Measurements from ENCODE around the gene GUCA2A.

GUCA2A gene

DNA sequence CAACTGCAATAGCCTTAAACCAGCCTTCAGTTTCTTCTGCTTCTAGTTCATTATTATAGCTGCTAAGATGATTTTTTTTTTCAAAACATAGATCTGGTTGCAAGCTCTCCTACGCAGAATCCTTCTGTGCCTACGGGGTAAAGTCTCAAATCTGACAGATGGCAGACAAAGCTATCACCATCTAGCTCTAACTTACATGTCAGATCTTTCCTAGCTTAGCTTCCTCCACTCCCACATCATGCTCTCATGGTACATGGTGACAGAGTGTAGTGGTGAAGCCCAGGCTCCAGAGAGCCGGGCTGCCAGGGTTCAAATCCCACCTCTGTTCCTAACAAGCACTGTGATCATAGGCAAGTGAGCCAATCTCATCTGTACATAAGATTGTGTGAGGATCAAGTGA, 35.6 kb downstream of the GUCA2A start:
- DNase-seq: no peak

DNA sequence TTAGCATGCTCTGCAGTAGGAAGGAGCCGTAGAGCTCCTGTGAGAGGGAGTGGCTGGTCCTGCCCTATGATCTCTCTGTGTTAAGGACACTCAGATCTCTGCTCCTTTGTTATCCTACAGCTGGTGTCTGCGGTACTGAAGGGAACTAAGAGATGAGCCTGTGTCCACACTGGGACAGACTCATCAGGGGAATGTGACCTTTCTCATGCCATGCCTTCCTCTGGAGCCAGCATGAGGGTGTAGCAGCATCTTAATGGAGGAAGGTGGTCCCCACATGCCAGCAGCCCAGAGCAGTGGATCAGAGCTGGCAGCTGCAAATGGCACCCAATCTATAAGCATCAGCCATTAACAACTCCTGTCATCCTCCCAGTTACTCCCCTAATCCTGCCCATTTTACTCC, 36.0 kb downstream of the GUCA2A start:
- DNase-seq: no peak

DNA sequence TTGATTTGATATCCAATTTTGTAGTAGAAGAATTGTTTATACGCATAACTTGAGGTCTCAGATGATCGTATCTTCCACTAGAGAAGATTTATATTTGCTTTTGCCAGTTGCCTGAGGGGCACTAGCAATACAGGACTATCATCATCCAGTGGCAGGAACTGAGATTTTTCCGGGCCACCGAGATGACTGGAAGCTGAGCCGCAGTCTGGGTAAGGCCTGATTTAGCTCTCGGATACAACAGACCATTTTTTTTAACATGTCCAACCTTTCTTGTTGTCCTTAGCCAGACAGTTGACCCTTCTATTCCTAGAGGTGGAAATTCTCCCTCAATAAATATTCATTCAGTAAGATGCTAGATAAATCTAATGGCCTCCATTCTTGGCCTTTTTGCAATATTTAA, 36.8 kb downstream of the GUCA2A start:
- DNase-seq: no peak

DNA sequence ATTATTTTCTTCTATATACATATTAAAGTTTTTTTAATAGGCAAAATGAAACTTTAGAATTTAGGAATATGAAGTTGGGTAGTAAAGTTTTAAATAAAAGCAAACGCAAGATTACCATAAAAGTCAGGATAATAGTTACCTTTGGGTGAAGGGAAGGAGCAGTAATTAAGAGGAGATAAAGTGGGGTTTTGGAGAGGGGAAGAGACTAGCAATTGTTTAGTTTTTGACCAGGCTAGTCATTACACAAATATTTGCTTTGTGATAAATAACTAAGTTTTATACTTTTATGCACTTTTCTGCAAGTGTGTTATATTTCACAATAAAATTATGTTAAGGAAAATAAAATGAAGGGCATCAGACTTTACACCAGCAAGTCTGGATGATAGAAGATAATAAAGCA, 39.0 kb downstream of the GUCA2A start:
- DNase-seq: no peak

DNA sequence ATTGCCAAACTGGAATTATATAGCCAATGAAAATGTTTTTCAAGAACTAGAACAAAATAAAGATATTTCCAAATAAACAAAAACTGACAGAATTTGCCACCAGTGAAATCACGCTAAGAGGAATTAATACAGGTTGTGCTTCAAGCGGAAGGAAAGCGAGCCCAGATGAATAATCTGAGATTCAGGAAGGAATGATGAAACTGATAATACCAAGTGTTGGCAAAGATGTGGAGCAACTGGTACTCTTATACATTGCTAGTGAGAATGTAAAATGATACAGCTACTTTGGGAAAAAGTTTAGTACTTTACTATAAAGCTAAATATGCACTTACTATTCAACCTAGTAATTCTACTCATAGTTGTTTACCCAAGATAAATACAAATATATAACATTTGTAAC, 42.1 kb downstream of the GUCA2A start:
- DNase-seq: no peak

DNA sequence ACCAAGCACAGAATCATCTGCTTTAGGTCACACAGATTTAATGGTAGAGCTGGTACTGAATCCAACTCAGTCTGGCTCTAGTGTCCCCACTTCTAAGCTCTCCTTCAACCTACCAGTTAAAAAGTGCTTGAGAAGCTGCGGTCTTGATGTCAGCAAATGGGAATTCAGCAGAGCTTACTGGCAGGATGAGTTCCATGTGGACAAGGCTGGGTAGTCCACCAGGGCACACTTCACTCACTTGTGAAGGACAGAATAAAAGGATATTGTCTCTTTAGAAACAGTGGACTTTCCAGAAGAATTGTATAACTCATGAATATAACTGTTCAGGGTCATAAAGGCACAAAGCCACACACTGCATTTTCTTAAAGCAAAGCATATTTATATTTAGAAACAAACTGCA, 46.4 kb downstream of the GUCA2A start:
- no peak for DNase-seq

DNA sequence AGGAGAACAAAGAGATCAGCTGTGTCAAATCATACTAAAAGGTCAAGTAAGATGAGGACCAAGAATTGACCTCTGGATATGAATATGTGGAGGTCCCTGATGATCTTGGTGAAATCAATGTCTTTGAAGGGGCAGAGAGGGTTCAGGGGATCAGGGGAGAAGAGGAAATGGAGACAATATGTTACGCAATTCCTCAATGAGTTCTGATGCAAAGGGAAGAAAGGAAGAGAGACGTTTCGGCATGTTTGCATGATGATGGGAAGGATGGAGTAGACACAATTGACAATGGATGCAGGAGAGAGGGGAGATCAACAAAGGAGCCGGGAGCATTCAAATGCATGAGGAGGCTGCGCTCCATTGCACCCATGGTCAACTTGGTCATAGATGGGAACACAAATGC, 47.3 kb downstream of the GUCA2A start:
- DNase-seq: no peak

DNA sequence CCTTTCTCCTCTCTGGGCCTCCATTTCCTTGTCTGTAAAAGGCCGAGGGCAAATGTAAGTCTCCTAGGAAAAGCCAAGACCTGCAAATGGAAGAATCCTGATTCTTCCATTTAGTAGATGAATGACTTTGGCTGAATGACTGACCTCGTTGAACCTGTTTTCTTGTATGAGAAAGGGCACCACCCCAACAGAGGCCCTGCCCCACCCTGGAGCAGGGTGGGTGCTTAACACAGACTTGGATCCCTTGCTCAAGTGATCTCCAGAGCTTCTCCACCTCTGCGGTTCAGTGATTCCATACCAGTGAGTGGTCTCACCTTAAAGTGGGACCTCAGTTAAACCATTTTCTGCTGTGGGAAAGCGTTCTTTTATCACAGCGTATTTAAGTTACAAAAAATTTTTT, 50.3 kb downstream of the GUCA2A start:
- no peak for DNase-seq
